SHP77 (cell line): Measurements from ENCODE around the gene PRKAR2B.

Experiments
- DNase-seq, 2 experiments: peaks; one replicate each; lab custom pipeline; 2025; lab: John Stamatoyannopoulos, UW

Gene PRKAR2B

GRCh38 chr7:107185716-107186115 is 141.2 kb downstream of the PRKAR2B start:
- DNase-seq = no peak

GRCh38 chr7:107186240-107186639 is 141.7 kb downstream of the PRKAR2B start:
- DNase-seq = no peak

GRCh38 chr7:107187774-107188173 is 143.3 kb downstream of the PRKAR2B start:
- no peak for DNase-seq

GRCh38 chr7:107190090-107190489 is 145.6 kb downstream of the PRKAR2B start:
- no peak for DNase-seq

- no peak for DNase-seq
Measured at GRCh38 chr7:107194052-107194451, 149.5 kb downstream of the PRKAR2B start.

- DNase-seq = no peak
Measured at GRCh38 chr7:107196834-107197610, 152.5 kb downstream of the PRKAR2B start.

GRCh38 chr7:107201795-107202450 is 157.4 kb downstream of the PRKAR2B start:
- peak; percentile 65 to 68 for DNase-seq

- DNase-seq = no peak
Measured at GRCh38 chr7:107203607-107204006, 159.1 kb downstream of the PRKAR2B start.

- DNase-seq = no peak
Measured at GRCh38 chr7:107206136-107206535, 161.6 kb downstream of the PRKAR2B start.

- DNase-seq = no peak
Measured at GRCh38 chr7:107206706-107207105, 162.2 kb downstream of the PRKAR2B start.

- no peak for DNase-seq
Measured at GRCh38 chr7:107207459-107207858, 163.0 kb downstream of the PRKAR2B start.

- DNase-seq = no peak
Measured at GRCh38 chr7:107208024-107208521, 163.6 kb downstream of the PRKAR2B start.

GRCh38 chr7:107208563-107208962 is 164.1 kb downstream of the PRKAR2B start:
- no peak for DNase-seq

- DNase-seq = no peak
Measured at GRCh38 chr7:107209565-107209964, 165.1 kb downstream of the PRKAR2B start.

- no peak for DNase-seq
Measured at GRCh38 chr7:107210400-107210799, 165.9 kb downstream of the PRKAR2B start.
